Testis (tissue), 2 donors: Measurements from ENCODE around the gene SLC9A8.

Source experiments
- POLR2A ChIP-seq: fragments of 450-650 bp; IDR thresholded peaks from one replicate; pipeline ENCODE4 v1.6.1; 2017; ENCODE audit warnings: antibody characterized with exemption, mild to moderate bottlenecking, moderate library complexity
- TF ChIP-seq, protein P1 (sequence below), 3 experiments: fragments of 450-650 bp in 2 of 3; fragments of 200-600 bp in 1 of 3; sonication (generic) in 1 of 3; IDR thresholded peaks; one replicate each; pipeline ENCODE4 v1.5.1; 2016 to 2019; ENCODE audit warnings: antibody characterized with exemption in 3 of 3, mild to moderate bottlenecking in 2 of 3, moderate library complexity in 1 of 3

DNA sequence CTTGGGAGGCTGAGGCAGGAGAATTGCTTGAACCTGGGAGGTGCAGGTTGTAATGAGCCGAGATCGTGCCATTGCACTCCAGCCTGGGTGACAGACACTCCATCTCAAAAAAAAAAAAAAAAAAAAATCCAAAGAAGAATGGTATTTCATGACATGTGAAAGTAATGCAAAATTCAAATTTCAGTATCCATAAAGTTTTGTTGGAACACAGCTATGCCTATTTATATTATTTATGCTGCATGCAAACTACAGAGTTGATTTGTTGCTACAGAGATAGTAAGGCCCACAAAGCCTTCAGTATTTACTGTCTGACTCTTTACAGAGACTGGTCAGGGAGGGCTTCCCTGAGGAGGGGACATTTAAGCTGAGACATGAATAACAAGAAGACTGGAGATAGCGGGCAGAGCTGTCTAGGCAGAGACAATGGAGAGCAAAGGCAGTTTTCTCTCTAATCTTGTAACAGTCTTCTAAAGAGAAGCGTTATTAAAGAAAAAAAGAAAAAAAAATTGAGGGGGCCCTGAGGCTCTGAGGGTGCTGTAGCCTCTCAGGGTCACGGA, 2.7 kb upstream of the SLC9A8 start:
- TF ChIP-seq, protein P1, sequence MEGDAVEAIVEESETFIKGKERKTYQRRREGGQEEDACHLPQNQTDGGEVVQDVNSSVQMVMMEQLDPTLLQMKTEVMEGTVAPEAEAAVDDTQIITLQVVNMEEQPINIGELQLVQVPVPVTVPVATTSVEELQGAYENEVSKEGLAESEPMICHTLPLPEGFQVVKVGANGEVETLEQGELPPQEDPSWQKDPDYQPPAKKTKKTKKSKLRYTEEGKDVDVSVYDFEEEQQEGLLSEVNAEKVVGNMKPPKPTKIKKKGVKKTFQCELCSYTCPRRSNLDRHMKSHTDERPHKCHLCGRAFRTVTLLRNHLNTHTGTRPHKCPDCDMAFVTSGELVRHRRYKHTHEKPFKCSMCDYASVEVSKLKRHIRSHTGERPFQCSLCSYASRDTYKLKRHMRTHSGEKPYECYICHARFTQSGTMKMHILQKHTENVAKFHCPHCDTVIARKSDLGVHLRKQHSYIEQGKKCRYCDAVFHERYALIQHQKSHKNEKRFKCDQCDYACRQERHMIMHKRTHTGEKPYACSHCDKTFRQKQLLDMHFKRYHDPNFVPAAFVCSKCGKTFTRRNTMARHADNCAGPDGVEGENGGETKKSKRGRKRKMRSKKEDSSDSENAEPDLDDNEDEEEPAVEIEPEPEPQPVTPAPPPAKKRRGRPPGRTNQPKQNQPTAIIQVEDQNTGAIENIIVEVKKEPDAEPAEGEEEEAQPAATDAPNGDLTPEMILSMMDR (IDR thresholded peaks at IDR 0.05) = no peak
- no peak for TF ChIP-seq POLR2A
